Activated T-cell treated with anti-CD3 and anti-CD28 coated beads for 1 hour (primary cell): ENCODE results near the gene ZFHX3.

Source experiments
- DNase-seq: peaks from one replicate; pipeline ENCODE4 v3.0.0-alpha.2; 2020; ENCODE audit warnings: low read depth

Gene ZFHX3

GRCh38 chr16:72974142-72974769 lies 73.7 kb downstream of the ZFHX3 start:
- DNase-seq = no peak

- no peak for DNase-seq
These were observed 74.9 kb downstream of the ZFHX3 start for GRCh38 chr16:72972878-72973571.

DNA sequence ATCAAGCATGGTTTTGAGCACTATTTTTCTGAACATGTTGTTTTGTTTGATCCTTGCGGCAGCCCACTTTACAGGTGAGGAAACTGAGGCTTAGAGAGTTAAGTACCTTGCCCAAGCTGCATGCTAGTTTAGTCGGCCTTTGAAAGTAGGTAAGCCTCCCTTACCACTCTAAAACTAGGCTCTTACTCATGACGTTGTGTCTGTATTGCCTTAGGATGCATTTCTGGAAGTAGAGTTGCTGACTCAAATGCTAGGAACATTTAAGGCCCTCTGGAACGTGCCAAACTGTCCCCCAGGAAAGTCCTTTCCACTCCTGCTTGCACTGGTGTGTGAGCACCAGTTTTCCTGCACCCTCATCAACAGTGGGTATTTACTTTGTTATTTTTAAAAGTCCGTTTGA lies 76.6 kb downstream of the ZFHX3 start:
- DNase-seq = no peak

DNA sequence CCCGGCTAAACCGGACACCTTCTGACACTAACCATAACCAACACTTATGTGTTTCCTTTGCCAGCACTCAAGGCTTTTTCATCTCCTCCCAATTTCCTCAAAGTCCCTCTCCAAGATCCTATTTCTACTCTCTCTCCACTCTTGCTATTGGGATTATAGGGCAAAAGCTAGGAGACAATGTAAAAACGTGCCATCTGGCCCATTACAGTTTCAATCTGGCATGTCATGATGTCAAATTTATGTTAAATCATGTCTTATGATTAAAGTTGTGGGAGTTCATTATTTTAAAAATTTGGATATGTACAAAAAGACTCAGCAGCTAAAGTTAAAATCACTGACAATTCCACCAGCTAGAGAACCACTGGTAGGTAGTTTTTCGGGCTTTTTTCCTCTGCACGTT lies 77.3 kb downstream of the ZFHX3 start:
- no peak for DNase-seq

DNA sequence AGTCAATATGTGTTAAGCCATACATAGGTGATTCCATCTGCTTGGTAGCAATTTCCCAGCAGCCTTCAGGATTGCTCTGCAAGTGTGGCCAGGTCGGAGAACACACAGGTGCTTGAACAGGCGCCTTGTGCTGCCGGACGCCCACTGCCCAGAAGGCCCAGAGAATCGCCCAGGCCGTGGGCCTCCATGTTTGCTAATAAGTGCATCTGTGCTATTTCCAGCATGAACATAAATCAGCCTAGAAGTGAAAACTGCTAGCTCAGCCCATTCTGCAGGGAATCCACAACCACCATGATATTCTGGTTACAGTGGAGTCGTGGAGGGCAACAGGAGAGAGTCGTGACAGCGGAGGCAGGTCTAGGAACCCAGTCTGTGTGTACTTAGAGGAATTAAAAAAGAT lies 78.1 kb downstream of the ZFHX3 start:
- no peak for DNase-seq

DNA sequence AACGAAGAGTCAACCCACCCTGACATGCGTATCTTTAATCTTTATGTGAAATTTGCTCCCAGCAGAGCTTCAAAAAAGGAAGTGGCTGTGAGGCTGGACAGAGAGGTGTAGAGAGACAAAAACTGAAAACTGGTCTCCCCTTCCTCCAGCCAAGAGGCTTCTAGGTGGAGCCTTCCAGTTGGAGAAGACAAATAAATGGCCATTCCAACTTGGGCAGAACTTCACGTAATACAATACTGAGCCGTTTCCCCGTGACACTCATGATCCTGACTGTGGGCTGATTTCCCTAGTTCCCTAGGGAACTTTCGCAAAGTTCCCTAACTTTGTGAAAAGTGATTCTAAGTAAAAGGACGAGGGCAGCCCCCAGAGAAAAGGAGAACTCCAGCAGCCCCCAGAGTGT lies 78.8 kb downstream of the ZFHX3 start:
- no peak for DNase-seq

DNA sequence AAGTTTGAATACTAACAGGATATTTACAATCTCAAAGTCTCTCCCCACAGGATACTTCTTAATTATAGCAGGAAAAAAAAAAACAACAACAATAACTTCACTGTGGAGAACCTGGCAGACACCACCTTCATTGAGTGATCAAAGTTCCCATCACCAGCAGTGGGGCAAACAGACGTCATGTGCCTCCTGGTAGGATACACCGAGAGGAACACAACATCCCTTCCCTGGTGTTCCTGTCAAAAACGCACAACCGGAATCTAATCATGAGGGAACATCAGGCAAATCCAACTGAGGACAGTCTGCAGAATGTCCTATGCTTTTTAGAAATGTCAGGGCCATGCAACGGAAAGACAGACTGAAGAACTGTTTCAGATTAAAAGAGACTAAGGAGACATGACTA lies 80.0 kb downstream of the ZFHX3 start:
- no peak for DNase-seq

DNA sequence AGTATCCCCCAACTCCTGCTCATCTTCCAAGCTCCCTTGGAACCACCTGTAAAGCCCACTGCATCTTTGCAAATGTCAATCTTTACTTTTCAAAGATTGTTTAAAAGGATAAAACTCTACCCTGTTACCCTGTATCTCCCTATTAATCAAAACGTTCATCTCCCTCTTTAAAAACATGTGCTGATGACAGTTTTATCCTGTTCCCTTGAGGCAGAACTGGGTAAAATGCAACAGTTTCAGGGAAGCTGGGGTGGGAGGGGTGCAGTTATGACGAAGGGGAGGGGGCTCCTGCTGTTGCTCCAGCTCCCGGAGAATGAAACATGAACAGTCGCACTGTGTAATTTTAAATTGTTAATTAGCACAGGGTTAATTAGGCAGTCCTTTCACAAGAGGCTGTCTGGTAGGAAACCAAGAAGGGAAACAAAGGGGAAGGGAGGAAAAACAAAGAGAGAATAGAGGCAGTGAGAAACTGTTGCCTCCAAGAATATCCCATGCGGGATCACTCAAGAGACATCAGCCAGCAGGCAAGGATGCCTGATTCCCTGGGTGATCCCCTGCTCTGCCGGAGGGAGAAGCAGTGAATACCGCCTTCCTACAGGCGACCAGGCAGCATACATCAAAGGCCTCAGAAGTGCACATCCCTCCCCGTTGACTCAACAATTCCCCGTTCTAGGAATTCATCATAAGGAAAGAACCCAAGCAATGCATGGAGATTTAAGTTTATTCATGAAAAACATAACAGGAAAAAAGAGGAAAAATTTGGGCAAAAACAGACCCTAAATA lies 84.2 kb downstream of the ZFHX3 start:
- no peak for DNase-seq

- DNase-seq = no peak
These were observed 85.6 kb downstream of the ZFHX3 start for GRCh38 chr16:72962347-72962746.

DNA sequence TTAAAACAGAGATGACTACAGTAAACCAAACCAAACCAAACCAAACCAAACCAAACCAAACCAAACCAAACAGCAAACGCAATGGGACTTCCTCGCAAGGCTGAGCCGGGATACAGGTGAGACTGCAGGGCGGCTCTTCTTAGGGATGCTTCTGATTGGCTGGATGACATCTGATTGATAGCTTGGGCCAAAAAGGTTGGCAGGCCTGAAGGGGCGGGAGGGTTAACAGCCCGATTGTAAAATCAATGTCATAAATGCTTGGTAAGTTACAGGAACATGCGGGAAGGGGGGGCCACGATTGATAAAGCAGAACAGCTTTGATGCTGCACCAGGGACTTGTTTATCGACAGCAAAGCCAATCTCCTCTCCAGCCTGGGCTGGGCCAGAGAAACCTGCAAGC lies 86.1 kb downstream of the ZFHX3 start:
- DNase-seq = no peak

DNA sequence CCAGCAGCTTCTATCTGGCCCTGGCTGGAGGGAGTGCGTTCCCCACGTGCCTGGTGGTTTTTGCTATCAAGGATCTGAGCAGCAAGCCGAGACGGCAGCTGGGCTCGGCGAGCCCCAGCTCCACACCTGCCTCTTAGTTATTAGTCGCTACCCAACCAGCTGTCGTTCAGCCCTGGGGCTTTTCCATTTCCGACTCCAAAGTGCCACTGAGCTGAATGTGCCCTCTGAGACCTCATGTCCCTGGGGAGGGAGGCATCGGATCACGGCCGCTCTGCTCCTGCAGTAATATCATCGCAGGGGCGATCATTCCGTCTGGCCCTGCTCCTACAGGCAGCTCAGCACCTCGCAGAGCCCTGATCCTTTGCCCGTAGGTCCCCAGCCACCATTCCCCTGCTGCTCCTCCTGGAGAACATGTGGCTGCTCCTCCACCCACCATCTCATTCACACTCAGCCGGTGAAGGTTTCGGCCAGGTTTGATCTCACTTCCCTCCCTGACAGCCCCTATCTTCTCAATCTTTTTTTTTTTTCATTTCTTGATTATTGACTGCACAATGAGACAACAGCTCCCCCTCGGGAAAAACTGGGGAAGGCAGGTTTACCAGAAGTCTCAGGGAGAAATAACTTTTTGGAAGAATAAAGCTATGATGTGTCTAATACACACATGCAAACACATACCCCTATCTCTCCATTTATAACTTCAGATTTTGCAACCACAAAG lies 86.7 kb downstream of the ZFHX3 start:
- DNase-seq = no peak

DNA sequence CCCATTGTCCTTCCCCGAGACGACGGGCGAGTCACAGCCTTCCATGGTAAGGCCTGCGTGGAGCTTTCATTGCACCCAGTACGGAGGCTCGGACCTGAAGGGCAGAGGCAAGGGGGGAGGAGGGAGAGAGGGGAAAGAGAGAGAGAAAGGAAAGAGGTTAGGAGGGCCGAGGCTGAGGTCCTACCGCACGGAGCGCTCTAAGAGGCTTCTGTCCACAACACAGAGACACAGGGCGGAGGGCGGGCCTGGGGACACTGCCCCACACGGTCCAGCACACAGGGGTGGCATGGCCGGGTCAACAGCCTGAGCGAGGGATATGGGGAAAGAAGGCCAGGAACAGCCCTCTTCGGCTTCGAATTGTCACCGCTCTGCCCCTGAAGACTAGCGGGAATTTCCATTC lies 87.8 kb downstream of the ZFHX3 start:
- DNase-seq = no peak

GRCh38 chr16:72959301-72959996 lies 88.5 kb downstream of the ZFHX3 start:
- DNase-seq = no peak

DNA sequence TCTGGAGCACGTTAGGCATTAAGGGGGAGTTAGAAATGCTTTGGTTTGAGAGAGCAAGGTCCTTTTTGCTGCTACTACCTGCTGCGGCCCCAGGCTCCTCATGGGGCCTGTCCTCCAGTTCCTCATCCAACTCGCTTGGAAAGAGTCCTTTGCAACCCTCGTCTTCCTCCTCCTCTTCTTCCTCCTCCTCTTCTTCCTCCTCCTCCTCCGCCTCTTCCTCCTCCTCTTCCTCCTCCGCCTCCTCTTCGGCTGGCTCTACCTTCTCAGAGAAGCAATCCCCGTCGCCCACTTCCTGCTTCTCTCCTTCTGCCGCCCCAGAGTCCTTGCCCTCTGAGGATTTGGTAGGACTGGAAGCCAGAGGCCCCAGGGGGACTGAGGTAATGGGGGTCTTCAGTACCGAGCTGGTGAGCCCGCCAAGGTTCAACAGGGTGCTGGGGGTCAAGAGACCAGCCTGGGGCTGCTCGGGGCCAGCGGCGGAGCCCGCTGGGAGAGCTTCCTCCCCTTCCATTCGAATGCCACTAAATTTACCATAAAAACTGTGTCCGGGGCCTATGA lies 89.3 kb downstream of the ZFHX3 start:
- no peak for DNase-seq

- no peak for DNase-seq
These were observed 90.3 kb downstream of the ZFHX3 start for GRCh38 chr16:72957303-72958277.

- no peak for DNase-seq
These were observed 91.5 kb downstream of the ZFHX3 start for GRCh38 chr16:72956124-72957064.

- DNase-seq = no peak
These were observed 95.1 kb downstream of the ZFHX3 start for GRCh38 chr16:72952811-72953271.

- no peak for DNase-seq
These were observed 95.5 kb downstream of the ZFHX3 start for GRCh38 chr16:72952404-72952803.

DNA sequence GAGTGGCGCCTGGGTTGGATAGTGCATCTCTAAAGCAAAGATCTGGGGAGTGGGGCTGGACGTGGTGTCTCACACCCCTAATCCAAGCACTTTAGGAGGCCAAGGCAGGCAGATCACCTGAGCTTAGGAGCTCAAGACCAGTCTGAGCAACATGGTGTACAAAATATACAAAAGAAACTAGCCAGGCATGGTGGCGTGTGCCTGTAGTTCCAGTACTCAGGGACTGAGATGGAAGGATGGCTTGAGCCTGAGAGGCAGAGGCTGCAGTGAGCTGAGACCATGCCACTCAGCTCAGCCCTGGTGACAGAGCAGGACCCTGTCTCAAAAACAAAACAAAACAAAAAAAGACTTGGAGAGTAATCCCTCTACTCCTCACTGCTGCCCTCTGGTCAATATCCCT lies 96.0 kb downstream of the ZFHX3 start:
- no peak for DNase-seq
